GM18520 (cell line): ENCODE results near the gene OVAAL.
A peak's percentile ranks its signal among the peaks of the same experiment; 100 is the strongest.

Experiments
- ATAC-seq: cut with Tn5 transposase; IDR thresholded peaks from one replicate; pipeline ENCODE4 v1.9.1; 2021; ENCODE audit not compliant: unreplicated experiment

The OVAAL gene

DNA sequence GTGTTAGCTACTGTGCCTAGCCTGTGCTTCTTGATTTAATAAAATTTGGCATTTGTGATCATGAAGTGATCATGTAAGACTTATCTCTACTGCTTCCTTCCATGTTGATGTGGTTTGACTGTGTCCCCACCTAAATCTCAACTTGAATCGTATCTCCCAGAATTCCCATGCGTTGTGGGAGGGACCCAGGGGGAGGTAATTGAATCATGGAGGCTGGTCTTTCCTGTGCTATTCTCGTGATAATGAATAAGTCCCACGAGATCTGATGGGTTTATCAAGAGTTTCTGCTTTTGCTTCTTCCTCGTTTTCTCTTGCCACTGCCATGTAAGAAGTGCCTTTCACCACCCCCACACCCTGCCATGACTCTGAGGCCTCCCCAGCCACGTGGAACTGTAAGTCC is at the start of gene OVAAL:
Gene OVAAL (plus strand): TSS at position 301 of the 400 bp plus-strand sequence.
- ATAC-seq = no peak

DNA sequence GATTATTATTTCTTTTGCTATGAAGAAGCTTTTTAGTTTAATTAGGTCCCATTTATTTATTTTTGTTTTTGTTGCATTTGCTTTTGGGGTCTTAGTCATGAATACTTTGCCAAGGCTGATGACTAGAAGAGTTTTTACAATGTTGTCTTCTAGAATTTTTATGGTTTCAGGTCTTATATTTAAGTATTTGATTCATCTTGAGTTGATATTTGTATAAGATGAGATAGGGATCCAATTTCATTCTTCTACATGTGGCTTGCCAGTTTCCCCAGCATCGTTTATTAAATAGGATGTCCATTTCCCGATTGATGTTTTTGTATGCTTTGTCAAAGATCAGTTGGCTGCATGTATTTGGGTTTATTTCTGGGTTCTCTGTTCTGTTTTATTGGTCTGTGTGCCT is 47.9 kb upstream of the OVAAL start:
- no peak for ATAC-seq

DNA sequence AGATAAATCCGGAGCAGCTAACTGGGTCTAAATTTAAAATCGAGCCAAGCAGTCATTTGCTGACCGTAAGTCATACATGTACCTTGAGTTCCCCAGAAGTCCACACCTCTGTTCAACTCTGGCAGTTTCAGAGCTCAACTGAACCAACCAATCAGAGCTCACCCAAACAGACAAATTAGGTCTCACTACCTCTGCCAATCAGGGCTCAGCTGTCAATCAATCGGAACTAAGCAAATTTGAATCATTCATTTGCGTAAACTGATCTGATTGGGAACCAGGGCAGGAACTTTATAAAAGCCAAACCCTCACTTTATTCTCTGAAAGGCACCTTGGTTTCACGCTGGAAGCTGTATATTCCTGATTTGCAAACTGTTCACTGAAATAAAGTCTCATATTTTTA is 45.2 kb upstream of the OVAAL start:
- ATAC-seq = no peak

DNA sequence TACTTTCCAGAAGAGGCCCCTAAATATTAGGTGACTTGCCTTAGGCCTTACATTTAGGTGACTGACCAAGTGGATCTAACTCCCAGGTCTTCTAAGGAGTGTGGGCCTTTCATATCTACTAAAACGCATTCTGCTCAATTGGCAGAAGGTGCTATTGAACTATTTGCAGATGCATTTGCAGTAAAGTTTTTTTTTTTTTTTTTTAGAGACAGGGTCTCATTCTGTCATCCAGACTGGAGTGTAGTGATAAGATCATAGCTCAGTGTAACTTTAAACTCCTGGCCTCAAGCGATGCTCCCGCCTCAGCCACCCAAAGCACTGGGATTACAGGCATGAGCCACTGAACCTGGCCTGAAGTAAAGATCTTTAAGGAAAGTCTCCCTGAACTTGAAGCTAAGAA is 43.4 kb upstream of the OVAAL start:
- ATAC-seq = no peak

DNA sequence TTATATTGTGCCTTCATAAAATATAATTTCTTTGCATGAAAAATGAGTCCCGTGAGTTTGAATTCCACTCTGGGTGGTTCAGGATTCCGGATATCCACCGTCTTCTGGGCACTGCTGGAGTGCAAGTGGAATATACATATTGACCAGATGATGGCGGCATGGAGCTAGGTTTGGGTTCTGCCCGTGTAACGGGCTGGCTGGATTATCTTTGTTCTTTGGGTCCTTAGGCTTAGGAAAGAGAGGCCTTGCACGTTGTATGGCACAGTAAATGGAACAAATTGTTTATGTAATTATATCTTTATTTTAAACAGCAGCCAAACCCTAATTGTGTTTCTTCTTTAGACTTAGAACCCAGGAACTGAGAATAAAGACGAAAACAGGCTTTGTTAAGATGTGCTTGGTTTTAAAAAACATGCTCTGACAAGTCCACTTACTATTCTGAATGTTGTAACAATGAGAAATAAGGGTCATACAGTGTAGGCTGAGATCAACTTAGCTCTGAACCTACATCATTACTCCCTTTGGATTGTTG is 42.8 kb upstream of the OVAAL start:
- peak; percentile 92 for ATAC-seq

DNA sequence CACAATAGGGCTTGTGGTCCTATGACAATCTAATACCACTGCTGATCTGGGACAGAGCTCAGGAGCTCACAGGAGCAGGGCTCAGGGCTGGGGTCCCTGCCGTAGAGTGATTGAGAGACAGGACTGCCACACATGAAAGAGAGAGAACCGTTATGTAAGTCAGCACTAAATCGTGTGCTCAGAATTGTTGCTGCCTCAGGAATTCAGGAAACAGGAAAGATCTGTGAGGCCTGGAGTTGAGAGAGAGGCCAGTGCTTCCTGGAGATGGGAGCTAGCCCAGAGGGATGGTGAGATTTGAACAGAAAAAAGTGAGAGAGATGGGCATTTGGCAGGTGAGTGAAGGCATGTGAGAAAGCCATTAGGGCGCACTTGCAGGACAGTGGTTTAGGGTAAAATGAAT is 38.9 kb upstream of the OVAAL start:
- ATAC-seq = no peak

DNA sequence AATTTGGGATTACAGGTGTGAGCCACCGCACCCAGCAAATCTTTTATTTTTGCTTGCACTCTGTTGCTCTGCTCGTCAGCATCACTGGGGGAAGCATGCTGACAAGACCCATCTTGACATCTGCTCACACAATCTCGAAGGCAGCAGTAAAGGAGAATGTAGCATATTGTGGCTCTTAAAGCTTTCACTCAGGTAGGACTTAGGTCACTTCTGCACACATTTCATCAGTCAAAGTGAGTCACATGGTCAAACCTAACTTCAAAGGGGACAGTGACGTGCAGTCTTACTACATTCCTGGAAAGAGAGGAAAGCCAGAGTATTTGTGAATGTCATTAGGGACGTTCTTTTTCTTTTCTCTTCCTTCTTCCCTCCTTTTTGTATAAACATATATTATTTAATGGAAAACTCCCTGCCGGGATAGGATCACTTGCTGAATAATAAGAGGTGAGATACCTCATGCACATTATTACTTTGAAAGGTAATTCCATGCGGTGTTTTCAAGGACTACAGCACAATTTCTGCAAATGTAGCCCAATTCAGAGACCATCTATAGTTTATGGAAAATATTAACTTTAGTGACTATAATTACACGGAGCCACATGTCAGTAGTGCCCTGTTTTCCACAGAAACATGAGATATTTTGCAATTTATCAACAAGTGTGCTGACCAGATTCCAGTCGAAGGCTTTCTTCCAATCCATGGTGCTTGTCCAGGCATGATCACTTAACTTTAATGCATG is 37.1 kb upstream of the OVAAL start:
- no peak for ATAC-seq

DNA sequence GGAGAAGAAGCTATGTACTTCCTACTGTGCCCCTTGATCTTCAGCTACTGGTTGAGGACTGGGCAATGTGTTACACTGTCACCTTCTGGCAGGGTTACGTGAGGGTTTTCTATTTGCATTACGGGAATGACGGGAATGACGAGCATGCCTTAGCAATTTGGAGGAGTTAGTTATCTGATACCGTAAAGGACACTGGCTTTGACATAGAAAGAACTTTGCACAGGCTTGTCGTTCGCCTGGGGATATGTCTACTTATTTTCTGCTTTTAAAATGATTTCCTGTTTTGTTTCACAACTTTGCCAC is 36.6 kb upstream of the OVAAL start:
- ATAC-seq = no peak

DNA sequence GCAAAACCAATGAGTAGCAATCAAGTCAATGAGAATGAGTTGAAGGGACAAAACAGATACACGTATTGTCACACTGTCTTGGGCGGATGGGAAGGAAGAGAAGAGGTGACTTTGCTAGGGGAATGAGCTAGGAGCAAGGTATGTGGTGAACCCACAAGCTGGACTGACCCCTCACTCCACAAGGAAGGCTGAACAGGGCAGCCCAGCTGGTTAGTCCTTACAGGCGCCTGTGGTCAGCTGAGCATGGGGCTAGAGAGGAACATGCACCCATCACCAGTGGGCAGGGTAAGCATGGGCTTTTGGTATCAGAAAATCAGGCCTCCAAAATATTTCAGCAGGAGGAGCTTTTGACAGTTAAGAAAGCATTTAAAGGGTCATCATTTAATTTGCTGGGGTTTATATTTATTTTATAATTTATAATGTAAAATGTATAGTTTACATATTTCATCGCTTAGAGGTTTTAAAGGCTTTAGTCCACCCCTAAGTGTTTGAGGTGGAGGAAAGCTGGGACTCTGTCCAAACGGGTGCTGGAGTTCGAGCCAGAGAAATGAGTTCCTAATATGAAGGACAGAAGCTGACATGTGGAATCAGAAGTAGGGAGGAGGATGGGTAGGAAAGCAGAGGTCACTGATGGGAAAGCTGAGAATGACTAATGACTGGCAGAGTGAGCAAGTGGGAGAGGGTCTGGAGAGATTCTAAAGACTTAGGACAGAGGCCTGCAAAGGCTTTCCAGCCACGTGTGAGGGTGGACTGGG is 34.4 kb upstream of the OVAAL start:
- no peak for ATAC-seq

DNA sequence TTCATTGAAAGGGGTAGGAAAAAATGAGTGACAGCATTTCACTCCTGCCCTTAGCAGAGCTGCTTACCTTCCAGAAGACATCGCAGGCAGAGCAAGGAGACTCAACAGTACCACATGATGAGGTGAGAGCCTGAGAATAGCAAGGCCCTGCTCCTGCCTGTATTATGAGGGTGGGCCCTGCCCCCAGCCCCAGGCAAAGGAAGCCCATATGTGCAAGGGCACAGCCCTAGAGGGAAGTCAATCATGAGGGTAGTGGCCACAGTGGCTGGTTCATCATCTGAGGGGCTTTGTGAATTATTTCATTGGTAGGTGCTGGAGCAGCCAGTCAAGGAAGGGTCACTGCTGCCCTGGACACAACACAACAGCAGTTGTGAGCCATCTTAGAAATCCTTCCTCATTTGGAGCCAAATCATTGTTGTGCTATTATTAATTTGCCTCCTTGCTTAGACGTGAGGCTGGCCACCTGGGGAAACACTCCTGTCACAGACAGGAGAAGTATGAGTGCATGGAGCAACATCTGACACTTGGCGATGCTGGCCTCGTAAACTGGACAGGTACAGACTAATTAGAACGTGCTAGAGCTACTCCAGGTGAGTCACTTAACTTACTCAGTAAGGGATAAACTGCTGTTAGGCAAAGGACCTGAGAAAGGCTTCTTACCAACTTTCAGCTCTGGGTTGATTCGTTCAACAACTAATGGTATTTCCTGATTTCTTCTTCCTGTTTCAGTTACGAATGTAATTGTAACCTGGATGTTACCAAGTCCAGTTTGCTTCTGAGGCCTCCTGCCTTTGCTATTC is 33.6 kb upstream of the OVAAL start:
- ATAC-seq = no peak

DNA sequence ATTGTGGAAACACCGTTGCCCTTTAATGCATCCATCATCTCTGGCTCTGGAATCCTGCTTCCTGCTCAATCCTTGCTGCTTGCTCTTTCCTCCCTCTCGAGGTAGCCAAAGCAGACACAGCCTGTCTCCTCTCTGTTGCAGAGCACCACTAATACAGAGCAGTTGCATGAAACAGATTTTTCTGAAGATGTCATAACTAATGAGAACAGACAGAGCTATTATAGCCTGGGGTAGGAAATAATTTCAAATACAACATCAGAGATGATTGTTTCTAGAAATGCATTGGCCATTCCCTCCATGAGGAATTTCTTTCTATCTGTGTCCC is 33.1 kb upstream of the OVAAL start:
- ATAC-seq = no peak

DNA sequence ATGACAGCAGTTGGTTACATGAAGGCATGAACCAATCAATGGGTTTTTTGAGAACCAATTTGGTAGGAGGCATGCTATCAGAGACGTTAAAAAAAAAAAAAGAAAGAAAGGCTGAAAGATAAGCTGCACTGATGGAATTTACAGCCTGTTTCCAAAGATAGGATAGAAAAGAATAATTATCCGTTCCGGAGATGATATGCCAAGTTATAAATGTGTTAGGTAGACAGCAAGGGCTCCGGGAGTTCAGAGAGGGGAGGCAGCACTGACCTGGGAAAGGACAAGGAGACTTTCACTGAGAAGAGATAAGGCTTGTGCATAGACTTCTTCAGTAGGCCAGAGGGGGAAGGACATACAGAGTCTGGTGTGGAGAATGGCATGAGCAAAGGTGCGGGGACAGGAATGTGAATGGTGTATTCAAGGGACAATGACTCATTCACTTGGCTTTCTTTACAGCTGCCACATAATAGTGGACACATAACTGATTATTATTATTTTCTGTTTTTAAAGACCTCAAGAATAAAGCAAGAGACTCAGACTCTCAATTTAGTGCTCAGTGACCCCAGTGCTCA is 31.6 kb upstream of the OVAAL start:
- no peak for ATAC-seq

DNA sequence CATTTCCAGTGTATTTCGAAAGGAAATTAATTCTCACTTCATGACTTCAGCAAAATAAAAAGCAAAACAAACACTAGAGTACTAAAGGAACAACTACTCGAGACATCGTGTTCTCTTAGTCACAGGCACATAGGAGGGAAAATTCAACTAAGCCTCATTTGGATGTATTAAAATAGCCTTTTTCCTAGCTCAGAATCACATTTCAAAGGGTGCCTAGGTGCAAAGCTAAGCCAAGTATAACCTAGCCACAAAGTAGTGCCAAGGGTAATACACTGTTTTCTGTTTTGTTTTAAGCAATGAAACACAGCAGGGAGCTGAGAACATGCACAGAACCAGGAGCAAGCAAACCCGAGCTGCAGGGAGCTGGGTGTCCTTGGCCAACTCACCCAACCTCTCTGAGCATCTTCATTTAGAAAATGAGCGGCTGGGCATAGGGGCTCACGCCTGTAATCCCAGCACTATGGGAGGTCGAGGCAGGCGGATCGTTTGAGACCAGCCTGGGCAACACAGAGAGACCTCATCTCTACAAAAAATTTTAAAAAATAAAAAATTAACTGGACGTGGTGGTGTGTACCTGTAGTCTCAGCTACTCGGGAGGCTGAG is 29.8 kb upstream of the OVAAL start:
- no peak for ATAC-seq

DNA sequence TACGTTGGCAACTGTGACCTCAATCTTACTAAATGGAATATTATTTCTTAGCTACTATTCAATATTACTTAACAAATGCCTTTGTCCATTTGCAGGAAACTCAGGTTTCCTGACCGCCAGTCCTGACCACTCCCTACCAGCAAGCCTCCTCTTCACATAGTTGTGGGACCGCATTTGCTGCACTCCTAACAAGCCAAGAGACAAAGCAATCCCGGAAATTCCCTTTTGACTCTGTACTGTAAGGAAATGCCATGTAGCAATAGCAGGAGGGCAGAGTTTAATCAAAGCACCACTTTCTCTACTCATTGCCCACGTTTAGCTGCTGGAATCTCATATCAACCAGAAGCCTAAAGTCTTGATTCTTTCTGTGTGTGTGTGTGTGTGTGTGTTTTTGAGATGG is 28.3 kb upstream of the OVAAL start:
- ATAC-seq = no peak

DNA sequence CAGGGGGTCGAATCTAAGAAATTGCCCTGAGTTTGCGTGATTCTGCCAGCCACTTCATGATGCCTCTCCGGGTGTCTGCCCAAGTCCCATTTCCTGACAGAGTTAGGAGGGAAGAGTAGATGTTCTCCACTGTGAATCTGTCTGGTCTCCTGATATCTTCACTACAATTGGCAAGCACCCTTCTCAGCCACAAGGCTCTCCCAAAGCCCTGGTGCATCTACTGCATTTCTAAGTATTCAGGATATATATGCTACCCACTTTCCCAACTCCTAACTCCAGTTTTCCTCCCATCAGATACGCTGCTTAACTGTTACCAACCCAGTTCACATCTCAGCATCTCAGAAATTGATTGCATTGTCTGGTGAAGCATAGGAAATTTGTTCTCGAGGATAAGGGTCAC is 25.9 kb upstream of the OVAAL start:
- no peak for ATAC-seq

DNA sequence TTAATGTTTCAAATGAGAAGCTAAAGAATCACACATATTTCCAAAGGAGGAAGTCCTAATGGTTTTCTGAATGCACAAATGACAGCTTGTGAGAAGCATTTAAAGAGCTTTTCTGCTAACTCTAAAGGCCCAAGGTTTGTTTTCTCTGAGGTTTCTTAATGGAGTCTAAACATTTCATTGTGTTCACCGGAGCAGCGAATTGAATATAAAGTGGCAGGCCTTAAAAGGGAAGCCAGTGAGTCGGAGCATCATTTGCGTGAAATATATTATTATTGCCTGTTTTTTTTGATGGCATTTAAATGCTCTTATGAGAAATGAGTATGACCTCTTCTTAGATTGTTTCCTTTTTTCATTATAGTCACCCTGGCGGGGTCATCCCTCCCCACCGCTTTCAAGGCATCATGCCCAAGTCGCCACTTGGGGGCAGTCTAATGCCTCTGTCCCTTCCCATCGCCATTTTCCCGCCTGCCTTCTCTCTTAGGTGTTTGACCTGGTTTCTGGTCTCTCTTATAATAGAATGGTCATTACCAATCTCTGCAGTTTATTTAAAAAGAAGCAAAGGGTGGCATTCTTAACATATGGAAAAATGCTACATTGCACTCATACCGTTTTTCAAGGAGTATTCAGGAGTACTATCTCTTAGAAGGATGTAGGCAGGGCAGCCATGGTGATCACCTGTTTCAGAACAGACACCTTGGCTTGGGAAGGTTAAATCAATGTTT is 25.3 kb upstream of the OVAAL start:
- ATAC-seq = no peak

DNA sequence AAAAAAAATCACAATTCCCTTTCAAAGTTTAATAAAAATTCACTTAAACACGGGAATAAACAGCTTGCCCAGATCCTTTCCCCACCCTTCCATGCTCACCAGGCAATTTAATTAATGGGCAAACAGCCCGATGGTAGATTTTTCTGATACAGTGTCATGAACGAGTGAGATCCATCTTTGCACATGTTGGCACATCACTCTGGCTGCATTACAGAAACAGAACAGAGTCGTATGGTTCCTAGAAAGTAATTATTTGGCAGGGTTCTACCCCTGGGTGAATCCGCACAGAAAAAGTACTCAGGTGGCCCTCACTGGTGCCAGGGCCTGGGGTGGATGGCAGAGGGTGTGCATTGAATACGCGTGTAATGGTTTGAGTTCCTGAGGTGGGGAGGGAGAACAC is 24.6 kb upstream of the OVAAL start:
- no peak for ATAC-seq

DNA sequence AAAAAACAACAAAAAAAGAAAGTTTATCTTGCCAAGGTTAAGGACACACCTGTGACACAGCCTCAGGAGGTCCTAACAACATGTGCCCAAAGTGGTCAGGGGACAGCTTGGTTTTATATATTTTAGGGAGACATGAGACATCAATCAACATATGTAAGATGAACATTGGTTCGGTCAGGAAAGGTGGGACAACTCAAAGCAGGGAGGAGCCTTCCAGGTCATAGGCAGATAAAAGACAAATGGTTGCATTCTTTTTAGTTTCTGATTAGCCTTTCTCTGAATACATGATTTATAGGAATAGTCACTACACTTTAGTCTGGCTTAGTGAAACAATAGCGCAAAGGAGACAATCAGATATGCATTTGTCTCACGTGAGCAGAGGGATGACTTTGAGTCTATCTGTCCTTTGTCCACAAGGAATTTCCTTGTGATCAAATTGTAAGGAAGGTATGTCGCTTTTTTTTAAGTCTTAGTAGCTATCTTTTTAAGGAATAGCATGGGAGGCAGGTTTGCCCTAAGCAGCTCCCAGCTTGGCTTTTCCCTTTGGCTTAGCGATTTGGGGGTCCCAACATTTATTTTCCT is 23.3 kb upstream of the OVAAL start:
- ATAC-seq = no peak

DNA sequence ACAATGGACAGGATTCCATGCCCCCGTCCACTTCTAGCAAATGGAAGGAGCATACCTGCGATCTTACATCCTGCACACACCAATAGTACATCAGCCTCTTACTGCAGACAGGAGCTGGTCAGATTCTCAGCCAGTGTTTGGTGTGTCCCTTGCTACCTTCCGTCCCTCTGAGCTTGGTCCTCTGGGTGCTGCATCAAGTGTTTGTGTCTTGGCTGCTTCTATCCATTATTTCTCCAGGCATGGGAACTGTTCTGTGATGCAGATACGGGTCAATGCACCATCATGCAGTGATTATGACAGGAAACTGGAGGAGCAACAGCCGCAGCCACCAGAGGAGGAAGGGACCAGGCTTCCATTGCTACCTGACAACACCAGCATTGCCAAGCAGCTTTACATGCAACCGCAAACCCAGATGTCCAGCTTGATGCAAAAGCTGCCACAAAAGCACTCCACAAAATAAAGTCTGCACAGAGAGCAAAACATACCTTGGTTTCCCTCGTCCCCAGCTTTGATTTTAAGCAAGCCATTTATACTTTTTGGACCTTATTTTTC is 21.9 kb upstream of the OVAAL start:
- no peak for ATAC-seq

DNA sequence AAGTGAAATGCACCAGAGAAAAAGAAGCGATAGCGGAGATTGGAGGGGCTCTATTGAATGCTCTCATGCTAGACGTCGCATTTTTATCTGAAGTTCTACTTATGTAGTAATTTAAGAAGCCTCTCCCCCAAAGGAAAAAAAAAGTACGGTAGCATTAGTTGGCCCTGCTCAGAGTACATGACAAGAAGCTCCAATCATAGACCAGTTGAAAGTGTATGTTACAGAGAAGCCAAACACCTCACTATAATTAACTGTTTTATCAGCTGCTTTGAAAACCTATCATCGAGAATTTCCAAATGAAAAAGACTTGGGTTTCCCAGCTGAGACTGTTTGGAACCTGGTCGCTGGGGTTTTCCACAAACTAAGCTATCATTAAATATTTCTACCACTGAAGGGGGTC is 19.6 kb upstream of the OVAAL start:
- no peak for ATAC-seq
